GM18951 (cell line): ENCODE data around the gene ATP11A.

ENCODE experiments used
- POLR2A ChIP-seq: IDR thresholded peaks from 4 replicates; pipeline ENCODE4 v1.6.1; 2011; ENCODE audit warnings: mild to moderate bottlenecking; ENCODE audit not compliant: insufficient read length, insufficient read depth; ENCODE audit errors: extremely low read depth
- in situ Hi-C: fragments of 300-500 bp; cut with MboI; formaldehyde crosslinking; loops from one replicate; pipeline ENCODE4 v1.12.0; 2022; ENCODE audit warnings: low sequenced_read_pairs, mixed read lengths, inconsistent platforms; ENCODE audit not compliant: unreplicated experiment

Gene ATP11A

GRCh38 chr13:112899281-112900225 is 209.7 kb downstream of the ATP11A start:
- no peak for TF ChIP-seq POLR2A
- in situ Hi-C loops, result no loop called here

GRCh38 chr13:112900226-112900600 is 210.4 kb downstream of the ATP11A start:
- in situ Hi-C loops, result no loop called here
- no peak for TF ChIP-seq POLR2A

GRCh38 chr13:112900691-112901091 is 210.9 kb downstream of the ATP11A start:
- TF ChIP-seq POLR2A, result no peak
- in situ Hi-C loops, result no loop called here

- in situ Hi-C loops, result no loop called here
- no peak for TF ChIP-seq POLR2A
Measured at GRCh38 chr13:112902101-112902651, 212.3 kb downstream of the ATP11A start.

GRCh38 chr13:112902669-112903068 is 212.8 kb downstream of the ATP11A start:
- in situ Hi-C loops, result no loop called here

GRCh38 chr13:112903071-112903577 is 213.3 kb downstream of the ATP11A start:
- no peak for TF ChIP-seq POLR2A
- in situ Hi-C loops, result no loop called here

More at GRCh38 chr13:112902669-112903068, 212.8 kb downstream of the ATP11A start:
- no peak for TF ChIP-seq POLR2A

- in situ Hi-C loops, result no loop called here
- no peak for TF ChIP-seq POLR2A
Measured at GRCh38 chr13:112903606-112904195, 213.9 kb downstream of the ATP11A start.

- in situ Hi-C loops, result no loop called here
- no peak for TF ChIP-seq POLR2A
Measured at GRCh38 chr13:112904436-112904960, 214.7 kb downstream of the ATP11A start.

- TF ChIP-seq POLR2A, result no peak
- in situ Hi-C loops, result no loop called here
Measured at GRCh38 chr13:112905086-112905485, 215.2 kb downstream of the ATP11A start.

GRCh38 chr13:112905619-112905989 is 215.8 kb downstream of the ATP11A start:
- no peak for TF ChIP-seq POLR2A
- in situ Hi-C loops, result no loop called here

GRCh38 chr13:112905990-112906641 is 216.3 kb downstream of the ATP11A start:
- no peak for TF ChIP-seq POLR2A
- in situ Hi-C loops, result no loop called here

GRCh38 chr13:112907286-112907685 is 217.4 kb downstream of the ATP11A start:
- in situ Hi-C loops, result no loop called here
- no peak for TF ChIP-seq POLR2A

- no peak for TF ChIP-seq POLR2A
- in situ Hi-C loops, result no loop called here
Measured at GRCh38 chr13:112907871-112908331, 218.1 kb downstream of the ATP11A start.

GRCh38 chr13:112908342-112908741 is 218.5 kb downstream of the ATP11A start:
- in situ Hi-C loops, result no loop called here
- TF ChIP-seq POLR2A, result no peak
